ENCODE measurements around the gene GATAD2A. TPM values are rescaled to one million over a fixed set of nuclear protein-coding genes. Genes with fewer than 3 reads are reported as not detected.

GATAD2A gene
- total and polyA plus RNA-seq, 2 of the 8 experiments (the other 6 are each of a cell fraction or from before 2014, with no cell fraction given): 38.4 to 205 TPM

- TF ChIP-seq SIRT6 (IDR thresholded peaks at IDR 0.05; ENCODE audit: low read length) (no peak), SIN3A (conservative IDR thresholded peaks at IDR 0.05 in 1 of 2, IDR thresholded peaks at IDR 0.05 in 1 of 2; ENCODE audit: low read depth in 1 of 2, low read length in 2 of 2) (no peak), BACH1 (IDR thresholded peaks at IDR 0.05; ENCODE audit: low read length) (no peak)
Measured at GRCh38 chr19:19463348-19464117, 58.1 kb downstream of the GATAD2A start (continued).

All from H1 (cell line).